ENCODE results near the gene GINS2.

Gene GINS2

GRCh38 chr16:85688586-85689284, at the start of gene GINS2:
Gene GINS2, minus strand, starts transcription at chr16:85688954. Its CDS starts 56 bp downstream, at chr16:85688898.
- DNase-seq, result peak; percentile 87 to 90

DNA sequence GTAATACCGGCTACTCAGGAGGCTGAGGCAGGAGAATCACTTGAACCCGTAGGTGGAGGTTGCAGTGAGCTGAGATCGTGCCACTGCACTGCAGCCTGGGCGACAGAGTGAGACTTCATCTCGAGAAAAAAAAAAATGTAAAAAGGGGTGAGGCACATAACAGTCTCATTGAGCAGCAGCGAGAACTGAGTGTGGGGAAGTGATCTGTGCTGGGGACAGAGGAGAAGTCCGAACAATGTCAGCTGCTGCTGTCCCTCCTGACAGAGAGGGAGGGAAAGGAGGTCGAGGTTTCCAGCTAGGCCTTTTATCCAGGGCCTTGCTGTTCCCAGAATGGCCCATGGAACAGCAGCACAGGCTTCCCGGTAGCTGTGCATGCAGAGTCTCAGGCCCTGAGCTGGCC, 48.2 kb upstream of the GINS2 start:
- DNase-seq, result no peak

DNA sequence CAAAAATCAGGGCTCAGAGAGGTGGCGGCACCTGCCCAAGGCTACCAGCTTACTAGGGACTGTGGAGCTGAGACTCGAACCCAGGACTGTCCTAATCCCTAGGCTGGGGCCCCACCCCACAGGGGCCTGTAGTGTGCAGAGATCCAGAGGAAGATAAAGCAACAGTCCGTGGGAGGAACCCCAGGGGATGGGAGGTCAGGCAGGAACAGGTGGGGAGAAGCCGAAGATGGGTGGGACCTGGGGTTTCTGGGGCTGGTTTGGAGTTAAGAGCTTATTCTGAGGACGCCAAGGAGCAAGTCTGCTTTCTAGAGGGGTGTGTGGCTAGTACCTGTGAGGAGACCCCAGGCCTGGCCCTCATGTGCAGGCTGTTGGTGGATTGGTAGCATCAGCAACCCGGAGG, 47.2 kb upstream of the GINS2 start:
- DNase-seq, result no peak

DNA sequence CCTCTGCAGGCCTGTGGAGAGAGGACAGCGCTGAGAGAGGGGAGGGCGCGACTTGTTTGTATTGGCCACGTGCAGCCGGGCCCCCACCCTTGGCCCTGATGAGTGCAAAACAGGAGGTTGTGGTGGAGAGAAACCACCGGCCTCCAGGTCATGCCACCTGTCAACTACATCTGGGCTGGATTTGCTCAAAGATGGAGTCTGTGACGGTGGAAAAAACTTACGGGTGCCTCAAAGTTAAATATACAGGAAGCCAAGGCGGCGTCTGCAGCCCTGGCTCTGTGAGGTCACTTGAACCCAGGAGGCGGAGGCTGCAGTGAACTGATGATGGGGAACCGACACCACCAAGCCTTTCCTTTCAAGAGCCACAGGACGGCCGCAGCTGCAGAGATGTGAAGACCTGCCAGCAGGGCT, 46.5 kb upstream of the GINS2 start:
- peak in 1 of 2 donors; percentile 14 for DNase-seq

DNA sequence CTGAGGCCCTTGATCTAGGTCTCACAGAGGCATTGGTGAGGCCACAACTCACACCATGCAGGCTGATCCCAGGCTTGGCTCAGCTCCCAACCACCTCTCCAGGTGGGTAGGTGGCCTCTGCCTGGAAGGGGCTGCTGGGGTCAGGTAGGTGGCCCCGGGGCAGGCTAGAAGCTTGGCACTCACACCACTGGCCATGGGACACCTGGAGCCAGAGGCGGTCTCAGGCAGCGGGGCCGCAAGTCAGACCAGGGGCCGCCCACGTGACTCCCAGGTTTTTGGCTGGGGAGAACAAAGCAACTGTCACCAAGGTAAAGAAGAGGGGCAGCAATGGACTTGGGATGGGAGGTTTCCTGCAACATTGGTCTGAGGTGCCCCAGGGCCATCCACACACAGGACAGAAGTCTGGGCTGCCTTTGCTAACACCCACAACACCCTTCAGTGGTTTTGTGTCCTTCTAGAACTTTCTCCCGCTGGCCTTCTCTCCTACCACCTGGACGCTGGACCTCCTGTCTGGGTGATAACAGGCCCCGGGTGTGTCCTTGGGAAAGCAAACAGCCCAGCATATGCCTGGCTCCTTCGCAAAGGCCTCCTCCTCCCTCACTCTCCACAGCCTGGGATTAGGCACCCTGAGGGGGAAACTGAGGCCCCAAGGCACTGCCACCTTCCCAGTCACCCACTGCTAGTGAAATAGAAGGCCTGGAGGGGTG, 45.7 kb upstream of the GINS2 start:
- no peak for DNase-seq

- no peak for DNase-seq
Measured at GRCh38 chr16:85733839-85734170, 45.1 kb upstream of the GINS2 start.

DNA sequence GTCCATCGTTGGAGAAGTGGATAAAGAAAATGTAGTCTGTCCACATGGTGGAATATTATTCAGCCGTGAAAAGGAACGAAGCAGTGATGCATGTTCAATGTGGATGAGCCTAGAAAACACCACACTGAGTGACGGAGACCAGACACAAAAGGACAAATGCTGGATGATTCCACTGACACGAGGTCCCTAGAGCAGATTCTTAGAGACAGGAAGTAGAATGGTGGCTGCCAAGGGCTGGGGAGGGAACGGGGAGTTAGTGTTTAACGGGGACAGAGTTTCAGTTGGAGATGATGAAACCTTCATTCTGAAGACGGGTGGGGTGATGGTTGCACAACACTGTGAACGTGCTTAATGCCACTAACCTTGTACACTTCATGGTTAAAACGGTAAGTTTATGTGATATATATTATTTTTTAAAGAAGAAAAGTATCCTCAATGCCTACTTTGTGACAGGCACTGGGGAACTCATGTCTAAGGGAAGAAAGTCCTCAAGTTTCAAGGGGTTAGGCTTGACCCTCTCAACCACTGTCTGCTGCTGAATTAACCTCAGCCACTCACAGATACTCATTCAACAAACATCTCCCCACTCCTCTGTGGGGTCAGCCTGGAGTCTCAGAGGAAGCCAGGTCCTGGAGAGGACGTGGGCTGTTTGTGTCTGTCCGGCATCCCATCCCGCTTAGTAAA, 44.5 kb upstream of the GINS2 start:
- DNase-seq, result no peak

DNA sequence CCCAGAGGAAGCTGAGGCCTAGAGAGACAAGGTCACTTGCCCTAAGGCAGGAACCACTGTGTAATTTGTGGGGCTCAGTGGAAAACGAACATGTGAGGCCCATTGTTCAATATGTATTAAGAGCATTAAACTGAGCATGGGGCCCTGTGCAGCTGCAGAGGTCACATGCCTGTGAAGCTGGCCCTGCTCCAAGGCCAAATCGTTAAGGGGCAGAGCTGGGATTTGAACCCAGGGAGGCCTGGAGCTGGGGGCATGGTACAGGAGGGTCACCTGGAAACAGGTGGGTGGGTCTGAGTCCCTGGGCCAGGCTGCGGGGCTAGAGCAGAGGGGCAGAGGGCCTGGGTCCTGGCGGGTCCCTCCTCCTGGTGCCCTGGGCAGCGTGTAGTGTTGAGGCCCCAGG, 42.4 kb upstream of the GINS2 start:
- no peak for DNase-seq

- no peak for DNase-seq
Measured at GRCh38 chr16:85730186-85730465, 41.4 kb upstream of the GINS2 start.

DNA sequence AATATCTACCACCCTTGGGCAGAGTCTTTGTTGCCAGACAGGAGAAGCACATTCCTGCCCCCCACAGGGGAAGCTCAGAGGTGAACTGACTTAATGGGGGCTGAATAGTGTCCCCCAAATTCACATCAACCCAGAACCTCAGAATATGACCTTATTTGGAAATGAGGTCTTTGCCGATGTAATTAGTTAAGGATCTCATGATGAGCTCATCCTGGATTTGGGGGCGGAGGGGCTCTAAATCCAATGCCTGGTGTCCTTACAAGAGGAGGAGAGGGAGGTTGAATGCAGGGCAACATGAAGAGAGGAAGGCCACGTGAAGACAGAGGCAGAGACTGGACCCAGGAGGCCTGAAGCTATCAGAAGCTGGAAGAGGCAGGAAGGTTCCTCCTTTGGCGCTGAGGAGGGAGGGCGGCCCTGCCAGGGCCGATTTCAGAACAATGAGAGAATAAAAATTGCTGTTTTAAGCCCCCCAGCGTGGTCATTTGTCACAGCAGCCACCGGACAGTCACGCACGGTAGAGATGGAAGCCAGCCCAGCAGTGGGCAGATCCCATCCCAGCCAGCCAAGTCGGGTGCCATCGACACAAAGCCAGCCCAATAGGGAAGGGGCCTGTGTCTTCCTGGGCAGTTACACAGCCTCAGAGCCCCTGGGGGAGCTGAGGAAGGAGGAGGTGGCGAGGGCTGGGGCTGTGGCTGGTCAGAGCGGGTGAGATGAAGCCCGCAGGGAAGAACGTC, 40.9 kb upstream of the GINS2 start:
- DNase-seq, result no peak

GRCh38 chr16:85728879-85729278, 40.1 kb upstream of the GINS2 start:
- no peak for DNase-seq

DNA sequence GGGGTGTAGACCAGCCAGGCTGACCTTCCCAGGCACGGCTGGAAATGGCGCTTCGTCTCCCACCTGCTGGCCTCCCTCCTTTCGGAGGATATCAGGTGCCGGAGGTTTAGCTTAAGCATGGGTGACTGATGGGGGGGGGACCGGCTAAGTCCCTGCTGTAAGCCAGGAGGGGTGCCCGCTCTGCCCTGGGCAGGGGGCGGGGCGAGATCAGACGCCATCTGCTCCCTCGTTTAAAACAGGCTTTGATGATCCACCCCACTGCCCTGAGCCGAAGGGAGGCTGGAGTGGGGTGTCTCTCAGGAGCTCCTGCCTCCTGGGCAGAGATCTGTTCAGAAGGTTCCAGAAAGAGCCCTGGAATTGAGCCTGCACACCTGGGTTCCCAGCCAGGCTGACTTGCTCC, 36.2 kb upstream of the GINS2 start:
- DNase-seq, result no peak

GRCh38 chr16:85724126-85724879, 35.5 kb upstream of the GINS2 start:
- DNase-seq, result no peak

GRCh38 chr16:85722128-85722893, 33.6 kb upstream of the GINS2 start:
- DNase-seq, result no peak

DNA sequence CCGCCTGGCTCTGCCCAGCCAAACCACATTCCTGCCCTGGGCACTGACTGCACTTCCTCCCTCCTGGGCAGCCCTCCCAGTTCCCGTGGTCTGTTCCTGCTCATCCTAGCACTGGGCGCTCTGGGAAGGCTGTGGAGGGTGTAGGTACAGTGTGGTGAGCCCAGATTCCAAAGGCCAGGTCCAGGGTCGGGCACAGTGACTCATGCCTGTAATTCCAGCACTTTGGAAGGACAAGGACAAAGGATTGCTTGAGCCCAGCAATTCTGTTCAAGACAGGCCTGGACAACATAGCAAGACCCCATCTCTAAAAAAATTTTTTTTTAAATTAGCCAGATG, 31.5 kb upstream of the GINS2 start:
- DNase-seq, result no peak

- no peak for DNase-seq
Measured at GRCh38 chr16:85719605-85720301, 31.0 kb upstream of the GINS2 start.

DNA sequence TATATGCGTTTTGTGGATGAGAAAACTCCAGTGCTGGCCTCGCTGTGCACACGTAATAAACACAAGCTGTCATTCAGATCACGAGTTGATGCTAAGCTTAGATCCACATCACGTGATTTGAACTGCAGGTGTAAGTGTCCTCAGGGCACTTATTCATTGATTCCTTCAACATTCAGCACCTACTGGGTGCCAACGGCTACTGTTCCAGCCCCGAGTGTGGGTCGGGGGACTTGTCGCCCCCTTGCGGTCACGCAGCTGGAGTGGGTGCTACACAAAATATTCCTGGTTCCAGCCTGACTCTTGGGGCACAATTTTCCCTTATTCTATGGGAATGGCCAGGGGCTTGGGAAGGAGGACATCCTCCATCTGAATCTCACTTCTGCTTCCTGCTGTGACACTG, 29.9 kb upstream of the GINS2 start:
- no peak for DNase-seq

DNA sequence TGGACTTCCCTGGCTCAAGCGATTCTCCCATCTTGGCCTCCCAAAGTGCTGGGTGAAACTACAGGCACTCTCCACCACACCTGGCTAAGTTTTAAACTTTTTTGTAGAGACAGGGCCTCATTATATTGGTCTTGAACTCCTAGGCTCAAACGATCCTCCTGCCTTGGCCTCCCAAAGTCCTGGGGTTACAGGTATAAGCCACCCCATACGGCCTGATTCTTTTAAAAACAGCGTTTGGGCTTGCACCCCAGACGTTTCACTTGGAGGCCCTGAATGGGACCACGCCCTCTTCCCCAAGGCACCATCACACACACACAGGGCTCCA, 29.4 kb upstream of the GINS2 start:
- DNase-seq, result no peak

DNA sequence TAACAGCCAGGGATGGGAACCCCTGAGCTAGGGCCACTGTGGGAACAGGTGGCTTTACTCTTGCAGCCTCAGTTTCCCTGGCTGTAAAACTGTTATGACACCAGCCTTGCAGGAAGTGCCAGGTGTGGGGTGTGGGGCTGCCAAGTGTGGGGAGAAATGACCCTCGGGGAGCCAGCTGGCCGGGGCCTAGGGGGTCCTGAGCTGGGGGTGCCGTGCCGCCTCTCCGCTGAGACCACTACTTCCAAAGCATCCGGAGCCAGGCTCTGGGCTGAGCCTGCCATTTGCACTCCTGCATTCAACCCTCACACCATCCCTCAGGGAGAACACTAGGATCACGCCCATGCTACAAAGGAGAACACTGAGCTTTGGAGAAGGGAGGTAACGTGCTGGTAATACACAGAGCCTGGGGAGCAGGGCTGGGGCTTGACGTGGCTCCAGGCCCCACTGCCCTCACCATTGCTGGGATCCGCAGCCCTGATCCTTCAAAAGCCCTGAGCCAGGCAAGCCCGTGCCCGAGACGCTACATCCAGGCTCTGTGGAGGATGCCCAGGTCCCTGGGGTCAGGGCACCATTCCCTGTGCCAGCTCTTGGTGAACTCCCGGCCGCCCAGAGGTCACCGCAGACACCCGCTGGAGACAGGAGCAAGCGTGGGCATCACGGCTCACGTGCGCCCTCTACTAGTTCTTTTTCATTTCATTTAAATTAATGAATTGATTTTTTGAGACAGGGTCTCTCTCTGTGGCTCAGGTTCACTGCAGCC, 28.8 kb upstream of the GINS2 start:
- peak; percentile 47 to 57 for DNase-seq

- DNase-seq, result no peak
Measured at GRCh38 chr16:85716680-85717038, 27.9 kb upstream of the GINS2 start.

DNA sequence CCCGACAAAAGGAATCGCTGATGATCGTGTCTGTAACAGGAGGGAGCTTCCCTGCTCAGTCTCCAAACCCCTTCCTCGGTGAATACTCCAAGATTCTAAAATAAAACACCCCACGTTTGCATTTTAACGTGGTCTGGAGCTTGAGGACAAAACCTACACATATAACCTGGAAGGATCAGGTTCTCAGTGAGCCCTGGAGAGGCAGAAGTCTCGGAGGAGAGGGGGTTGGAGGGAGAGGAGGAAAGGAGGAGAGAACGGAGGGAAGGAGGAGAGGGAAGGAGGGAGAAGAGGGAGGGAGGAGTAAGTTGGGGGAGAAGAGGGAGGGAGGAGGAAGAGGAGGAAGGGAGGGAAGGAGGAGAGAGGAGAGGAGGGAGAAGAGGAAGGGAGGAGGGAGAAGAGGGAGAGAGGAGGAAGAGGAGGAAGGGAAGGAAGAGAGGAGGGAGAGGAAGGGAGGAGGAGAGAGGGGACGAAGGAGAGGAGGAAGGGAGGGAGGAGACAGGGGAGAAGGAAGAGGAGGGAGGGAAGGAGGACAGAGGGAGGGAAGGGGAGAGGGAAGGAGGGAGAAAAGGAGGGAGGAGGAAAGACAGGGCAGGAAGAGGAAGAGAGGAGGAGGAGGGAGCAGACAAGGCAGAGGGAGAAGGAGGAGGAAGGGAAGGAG, 27.4 kb upstream of the GINS2 start:
- DNase-seq, result no peak
